ENCODE measurements around the gene SCAP. TPM values are rescaled to one million over a fixed set of nuclear protein-coding genes. Genes with fewer than 3 reads are reported as not detected.

Gene SCAP
- total and polyA plus RNA-seq, 8 donors = 52.8 to 84.3 (median 58.9) TPM

DNA sequence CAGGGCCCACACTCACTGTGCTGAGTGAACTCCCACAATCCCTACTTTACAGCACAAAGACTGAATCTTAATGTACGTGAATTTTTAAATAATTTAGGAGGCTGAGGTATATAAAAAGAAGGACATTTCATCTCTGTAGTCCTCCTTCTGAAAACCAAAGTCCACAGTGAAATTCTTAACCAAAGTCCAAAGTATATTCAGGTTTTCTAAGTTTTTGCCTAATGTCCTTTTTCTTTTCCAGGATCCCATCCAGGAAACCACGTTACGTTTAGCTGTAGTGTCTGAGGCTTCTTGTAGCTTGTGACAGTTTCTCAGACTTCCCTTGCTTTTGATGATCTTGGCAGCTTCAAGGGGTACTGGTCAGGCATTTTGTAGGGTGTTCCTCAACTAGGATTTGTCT is 44.5 kb downstream of the SCAP start:
- ATAC-seq (no peak), DNase-seq (no peak)
- intact Hi-C loops (cut with DNase I) = no loop called here
- Histone ChIP-seq H3K4me3 (no peak overlapping the region), H3K27ac (no peak overlapping the region), H3K27me3 (no peaks in the 10 kb centered on the region), H3K36me3 (peaks cover 0 to 66% of the 10 kb centered on the region in 2 donors), H3K9me3 (no peaks in the 10 kb centered on the region), H3K4me1 (no peaks in the 10 kb centered on the region)
- TF ChIP-seq, protein P1, sequence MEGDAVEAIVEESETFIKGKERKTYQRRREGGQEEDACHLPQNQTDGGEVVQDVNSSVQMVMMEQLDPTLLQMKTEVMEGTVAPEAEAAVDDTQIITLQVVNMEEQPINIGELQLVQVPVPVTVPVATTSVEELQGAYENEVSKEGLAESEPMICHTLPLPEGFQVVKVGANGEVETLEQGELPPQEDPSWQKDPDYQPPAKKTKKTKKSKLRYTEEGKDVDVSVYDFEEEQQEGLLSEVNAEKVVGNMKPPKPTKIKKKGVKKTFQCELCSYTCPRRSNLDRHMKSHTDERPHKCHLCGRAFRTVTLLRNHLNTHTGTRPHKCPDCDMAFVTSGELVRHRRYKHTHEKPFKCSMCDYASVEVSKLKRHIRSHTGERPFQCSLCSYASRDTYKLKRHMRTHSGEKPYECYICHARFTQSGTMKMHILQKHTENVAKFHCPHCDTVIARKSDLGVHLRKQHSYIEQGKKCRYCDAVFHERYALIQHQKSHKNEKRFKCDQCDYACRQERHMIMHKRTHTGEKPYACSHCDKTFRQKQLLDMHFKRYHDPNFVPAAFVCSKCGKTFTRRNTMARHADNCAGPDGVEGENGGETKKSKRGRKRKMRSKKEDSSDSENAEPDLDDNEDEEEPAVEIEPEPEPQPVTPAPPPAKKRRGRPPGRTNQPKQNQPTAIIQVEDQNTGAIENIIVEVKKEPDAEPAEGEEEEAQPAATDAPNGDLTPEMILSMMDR (IDR thresholded peaks at IDR 0.05) = no peak

DNA sequence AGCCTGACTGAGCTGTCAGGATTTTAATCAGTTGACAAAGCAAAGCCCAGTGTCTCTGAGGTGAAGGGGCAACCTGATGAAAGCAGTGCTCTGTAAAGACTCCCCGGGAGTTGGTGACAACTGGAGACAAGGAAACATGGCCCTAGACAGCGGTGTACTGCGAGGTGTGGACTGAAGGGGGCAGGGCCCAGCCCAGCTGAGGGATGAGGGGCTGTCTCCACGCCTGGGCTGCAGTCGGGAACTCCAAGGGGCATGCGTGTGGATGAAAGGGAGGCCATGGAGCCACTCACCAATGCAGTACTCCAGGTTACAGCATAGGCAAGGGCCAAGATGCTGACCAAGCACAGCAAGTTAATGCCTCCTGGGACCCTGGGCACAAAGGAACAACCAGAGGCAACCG is 45.1 kb downstream of the SCAP start:
- Histone ChIP-seq H3K36me3 (peaks cover 0 to 72% of the 10 kb centered on the region in 2 donors), H3K9me3 (no peaks in the 10 kb centered on the region), H3K4me1 (no peaks in the 10 kb centered on the region), H3K27me3 (no peaks in the 10 kb centered on the region), H3K27ac (no peak overlapping the region), H3K4me3 (no peak overlapping the region)
- ATAC-seq = no peak
- TF ChIP-seq, protein P1 (IDR thresholded peaks at IDR 0.05) = no peak
- intact Hi-C loops (cut with DNase I) = no loop called here
- DNase-seq = no peak

DNA sequence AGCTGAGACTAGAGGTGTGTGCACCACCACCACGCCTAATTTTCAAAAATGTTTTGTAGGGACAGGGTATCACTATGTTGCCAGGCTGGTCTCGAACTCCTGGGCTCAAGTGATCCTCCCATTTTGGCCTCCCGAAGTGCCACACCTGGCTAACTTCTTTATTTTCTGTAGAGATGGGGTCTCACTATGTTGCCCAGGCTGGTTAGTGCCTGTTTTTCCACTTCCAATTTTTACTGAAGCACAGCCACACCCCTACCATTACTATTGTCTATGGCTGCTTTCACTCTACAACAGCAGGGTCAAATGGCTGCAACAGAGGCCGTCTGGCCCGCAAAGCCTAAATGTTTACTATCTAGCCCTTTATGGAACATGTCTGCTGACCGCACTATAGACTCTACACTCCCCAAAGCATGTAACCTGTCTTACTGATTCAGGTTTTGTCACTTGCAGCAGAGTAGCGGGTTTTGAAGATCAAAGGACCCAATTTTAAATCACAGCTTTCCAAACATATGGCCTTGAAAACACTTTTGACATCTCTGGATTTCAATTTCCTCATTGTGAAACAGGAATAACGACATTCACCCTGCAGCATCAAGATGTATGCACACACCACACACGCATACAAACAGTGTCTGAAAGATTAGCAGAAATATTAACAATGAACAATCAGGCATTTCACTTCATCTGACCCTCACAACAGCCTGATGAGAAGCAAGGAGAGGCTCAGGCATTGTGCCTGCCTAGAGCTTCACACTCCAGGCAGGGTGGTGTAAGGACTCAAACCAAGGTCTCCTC is 46.1 kb downstream of the SCAP start:
- Histone ChIP-seq H3K36me3 (peaks cover 0 to 77% of the 10 kb centered on the region in 2 donors), H3K27ac (no peak overlapping the region), H3K4me1 (no peaks in the 10 kb centered on the region), H3K9me3 (no peaks in the 10 kb centered on the region), H3K27me3 (no peaks in the 10 kb centered on the region), H3K4me3 (no peak overlapping the region)
- intact Hi-C loops (cut with DNase I) = loop anchor here in 1 of 2 donors (10.0 kb wide), 1 partner anchor 45 kb away; the partner anchor contains the start of gene SCAP
- ATAC-seq (no peak), DNase-seq (no peak)
- TF ChIP-seq, protein P1 (IDR thresholded peaks at IDR 0.05) = no peak

DNA sequence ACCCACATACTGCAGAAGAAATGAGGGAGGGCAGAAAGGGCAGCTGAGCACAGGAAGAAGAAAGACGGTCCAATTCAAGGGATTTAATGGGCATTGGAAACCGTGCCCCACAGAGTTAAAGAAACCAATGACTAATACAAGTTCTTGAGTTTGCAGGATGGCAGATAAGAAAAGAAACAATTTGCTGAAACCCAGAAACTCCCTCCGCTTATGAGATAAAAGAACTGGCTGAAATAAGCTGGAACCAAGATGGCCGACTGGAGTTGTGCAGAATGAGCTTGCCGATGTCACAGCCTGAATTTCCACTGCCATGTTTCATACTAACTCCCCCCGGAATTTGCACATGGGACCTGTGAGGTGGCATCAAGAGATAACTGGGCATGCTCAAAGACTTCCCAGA is 47.1 kb downstream of the SCAP start:
- no peak overlapping the region for H3K27ac ChIP-seq
- no peak overlapping the region for H3K4me3 ChIP-seq
- no peaks in the 10 kb centered on the region for H3K27me3 ChIP-seq
- no peaks in the 10 kb centered on the region for H3K9me3 ChIP-seq
- H3K36me3 ChIP-seq = peaks cover 0 to 77% of the 10 kb centered on the region in 2 donors
- DNase-seq (no peak), ATAC-seq (no peak)
- TF ChIP-seq, protein P1 (IDR thresholded peaks at IDR 0.05) = no peak
- H3K4me1 ChIP-seq = no peaks in the 10 kb centered on the region
- intact Hi-C loops (cut with DNase I) = loop anchor here in 1 of 2 donors (10.0 kb wide), 1 partner anchor 46 kb away; the partner anchor contains the start of gene SCAP

DNA sequence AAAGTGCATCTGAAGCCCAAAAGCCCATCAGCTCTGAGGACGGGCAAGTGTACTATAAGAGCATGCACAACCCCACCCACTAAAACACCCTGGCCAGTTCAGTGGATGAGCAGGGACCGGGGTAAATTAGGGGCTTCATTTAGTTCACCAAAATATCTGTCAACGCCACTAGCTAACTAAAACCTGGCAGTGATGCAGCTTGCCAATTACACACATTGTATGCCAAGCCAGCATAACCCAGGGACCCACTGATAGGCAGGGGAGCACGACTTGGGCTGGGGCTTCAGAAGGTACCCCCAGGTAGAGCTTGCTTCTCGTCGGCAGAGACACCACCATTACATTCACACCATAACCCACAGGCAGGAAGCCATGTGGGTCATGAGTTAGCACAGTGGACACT is 47.9 kb downstream of the SCAP start:
- Histone ChIP-seq H3K4me3 (no peak overlapping the region), H3K4me1 (no peaks in the 10 kb centered on the region), H3K27ac (no peak overlapping the region), H3K27me3 (no peaks in the 10 kb centered on the region), H3K9me3 (no peaks in the 10 kb centered on the region), H3K36me3 (peaks cover 0 to 77% of the 10 kb centered on the region in 2 donors)
- no peak for ATAC-seq
- no peak for DNase-seq
- TF ChIP-seq, protein P1 (IDR thresholded peaks at IDR 0.05) = no peak
- intact Hi-C loops (cut with DNase I) = loop anchor here in 1 of 2 donors (10.0 kb wide), 1 partner anchor 47 kb away; the partner anchor contains the start of gene SCAP

Data from left lung (tissue), 10 donors.